HG03045 (cell line): Measurements from ENCODE around the gene INPP5J.
"Not testable (repeated sequence)": the region's sequence is repeated elsewhere in the genome, so short reads cannot be mapped to it uniquely, and the experiment has no call there.

ENCODE experiments used
- ATAC-seq: cut with Tn5 transposase; IDR thresholded peaks from one replicate; pipeline ENCODE4 v1.9.1; 2021; ENCODE audit warnings: mild to moderate bottlenecking, moderate library complexity; ENCODE audit not compliant: unreplicated experiment

Gene INPP5J

GRCh38 chr22:31143038-31143437 is 20.3 kb downstream of the INPP5J start:
- ATAC-seq: no peak

- no peak for ATAC-seq
Measured at GRCh38 chr22:31143537-31143936, 20.8 kb downstream of the INPP5J start.

DNA sequence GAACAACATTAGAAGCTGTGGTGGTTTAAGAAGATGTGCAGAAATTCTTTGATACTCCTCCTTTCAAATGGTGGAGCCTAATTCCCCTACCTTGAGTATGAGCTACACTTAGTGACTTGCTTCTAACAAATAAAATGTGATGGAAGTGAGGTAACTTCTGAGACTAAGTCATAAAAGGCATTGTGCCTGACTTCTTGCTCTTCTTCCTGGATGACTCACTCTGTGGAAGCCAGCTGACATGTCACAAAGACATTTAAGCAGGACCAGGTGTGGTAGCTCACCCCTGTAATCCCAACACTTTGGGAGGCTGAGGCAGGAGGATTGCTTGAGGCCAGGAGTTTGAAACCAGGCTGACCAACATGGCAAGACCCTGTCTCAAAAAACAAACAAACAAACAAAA is 21.5 kb downstream of the INPP5J start:
- ATAC-seq: no peak

DNA sequence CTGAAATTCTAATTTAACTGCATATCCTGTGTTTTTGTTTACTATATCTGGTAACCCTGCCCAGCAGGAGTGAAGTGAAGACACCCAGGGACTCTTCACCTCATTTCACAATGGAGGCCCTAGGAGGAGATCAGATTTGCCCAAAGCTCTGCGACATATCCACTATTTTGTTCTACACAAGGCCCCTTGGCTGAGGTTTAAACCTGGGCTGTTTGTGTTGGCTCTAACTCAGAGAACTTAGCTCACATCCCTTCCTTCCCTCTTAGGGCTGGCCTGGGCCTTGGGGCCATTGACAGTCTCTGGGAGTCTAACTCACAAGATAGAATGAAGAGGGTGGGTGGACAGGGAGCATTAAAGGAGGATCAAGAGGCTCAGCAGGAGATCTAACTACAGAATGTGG is 25.7 kb downstream of the INPP5J start:
- no peak for ATAC-seq

DNA sequence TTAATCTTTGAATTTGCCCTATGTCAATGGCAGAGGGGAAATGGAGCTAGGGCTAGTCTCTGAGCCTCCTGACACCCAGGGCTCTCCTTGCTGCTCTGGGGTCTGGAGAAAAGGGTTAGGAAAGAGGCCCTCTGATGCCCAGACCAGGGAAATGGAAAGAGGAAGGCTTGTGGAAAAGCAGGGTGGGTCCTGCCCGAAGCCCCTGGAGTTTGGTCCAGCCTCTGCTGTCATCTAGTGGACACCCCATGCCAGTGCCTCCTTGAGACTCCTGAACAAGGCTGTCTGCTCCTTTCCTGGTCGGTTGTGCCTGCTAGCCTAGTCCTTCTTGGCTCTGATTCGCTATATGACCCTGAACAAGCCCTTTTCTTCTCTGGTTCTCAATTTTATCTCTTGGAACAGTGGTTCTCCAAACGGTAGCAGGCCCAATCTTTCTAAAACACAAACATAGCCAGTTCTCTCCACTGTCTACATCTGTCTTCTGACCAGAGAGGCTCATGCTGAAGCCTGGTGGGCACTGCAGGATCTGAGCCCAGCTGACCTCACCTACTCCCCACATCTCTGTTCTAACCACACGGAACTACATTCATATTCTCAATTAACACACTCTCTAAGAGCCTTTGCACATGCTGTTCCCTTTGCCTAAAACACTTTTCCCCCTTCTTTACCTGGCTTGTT is 26.3 kb downstream of the INPP5J start:
- no peak for ATAC-seq

DNA sequence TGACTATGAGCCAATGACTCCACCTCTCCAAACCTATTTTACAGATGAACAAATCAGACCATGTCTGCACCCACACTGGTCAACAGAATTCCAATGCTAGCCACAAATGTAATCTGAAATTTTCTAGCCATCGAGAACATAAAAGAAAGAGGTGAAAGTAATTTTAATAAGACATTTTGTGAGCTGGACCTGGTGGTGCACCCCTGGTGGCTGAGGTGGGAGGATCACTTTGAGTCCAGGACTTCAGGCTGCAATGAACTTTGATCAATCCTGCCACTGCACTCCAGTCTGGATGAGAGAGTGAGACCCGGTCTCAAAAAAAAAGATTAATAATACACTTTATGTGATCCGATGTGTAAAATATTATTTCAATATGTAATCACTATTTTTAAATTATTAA is 27.8 kb downstream of the INPP5J start:
- ATAC-seq: no peak

DNA sequence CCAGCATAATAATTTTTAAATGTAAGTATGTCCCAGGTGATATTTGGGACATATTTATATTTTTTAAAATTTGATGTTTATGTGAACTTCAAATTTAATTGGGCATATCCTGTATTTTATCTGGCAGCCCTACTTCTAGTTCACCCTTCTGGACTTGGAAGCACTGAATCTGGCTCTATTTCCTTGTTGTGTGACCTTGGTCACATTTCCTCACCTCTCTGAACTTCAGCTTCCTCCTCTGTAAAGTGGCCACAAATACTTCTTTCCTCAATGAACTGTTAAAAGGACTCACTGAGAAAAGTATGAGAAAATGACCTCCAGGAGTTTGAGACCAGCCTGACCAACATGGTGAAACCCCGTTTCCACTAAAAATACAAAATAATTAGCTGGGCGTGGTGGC is 29.1 kb downstream of the INPP5J start:
- ATAC-seq: no peak

DNA sequence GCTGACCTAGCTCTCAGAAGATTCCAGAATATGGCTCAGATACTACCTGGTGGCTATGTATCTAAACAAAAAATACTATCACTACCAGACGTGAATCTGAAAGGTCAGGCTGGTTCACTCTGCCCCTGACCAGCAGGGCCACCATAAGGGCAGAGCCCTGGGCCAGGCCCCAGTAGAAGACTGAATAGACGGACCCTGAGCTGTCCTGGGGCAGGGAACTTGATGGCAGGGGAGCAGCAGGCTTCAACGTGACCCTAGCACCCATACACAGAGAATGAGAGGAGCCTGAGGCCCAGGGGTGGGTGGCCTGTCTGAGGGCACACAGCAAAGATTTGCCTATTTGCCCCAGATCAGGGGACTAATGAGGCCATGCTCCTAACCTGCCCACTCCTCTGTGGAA is 30.6 kb downstream of the INPP5J start:
- no peak for ATAC-seq

GRCh38 chr22:31154975-31155374 is 32.2 kb downstream of the INPP5J start:
- no peak for ATAC-seq

- ATAC-seq: no peak
Measured at GRCh38 chr22:31155422-31155821, 32.7 kb downstream of the INPP5J start.

DNA sequence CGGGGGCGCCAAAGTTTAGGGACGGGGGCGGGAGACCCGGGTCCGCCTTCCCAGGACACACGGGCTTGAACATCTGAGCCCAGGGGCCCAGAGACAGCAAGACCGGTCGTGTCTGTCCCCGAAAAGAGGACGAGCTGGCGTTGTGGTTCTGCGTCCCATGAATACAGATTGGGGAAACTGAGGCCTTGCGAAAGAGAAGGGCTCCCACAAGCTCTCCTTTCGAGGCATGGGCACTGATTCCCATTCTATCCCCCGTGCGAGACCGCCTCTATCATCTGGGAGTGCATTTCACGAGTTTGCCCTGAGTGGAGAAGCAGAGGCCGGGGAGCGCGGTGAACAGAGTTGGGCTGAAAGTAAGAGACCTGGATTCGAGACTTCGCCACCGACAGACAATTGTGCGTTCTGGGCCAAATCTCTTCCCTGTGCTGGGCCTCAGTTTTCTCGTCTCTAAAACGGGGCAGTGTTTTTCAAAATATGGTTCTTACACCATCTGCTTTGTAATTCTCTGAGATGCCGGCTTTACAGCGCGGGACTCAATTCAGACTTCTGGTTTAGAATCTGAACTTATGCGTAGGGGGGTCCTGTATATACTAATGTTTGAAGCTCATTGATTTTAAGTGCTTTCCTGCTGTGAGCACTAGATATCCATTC is 37.7 kb downstream of the INPP5J start:
- peak; percentile 26 for ATAC-seq

- ATAC-seq: no peak
Measured at GRCh38 chr22:31161386-31161785, 38.6 kb downstream of the INPP5J start.

GRCh38 chr22:31162015-31162765 is 39.4 kb downstream of the INPP5J start:
- no peak for ATAC-seq

DNA sequence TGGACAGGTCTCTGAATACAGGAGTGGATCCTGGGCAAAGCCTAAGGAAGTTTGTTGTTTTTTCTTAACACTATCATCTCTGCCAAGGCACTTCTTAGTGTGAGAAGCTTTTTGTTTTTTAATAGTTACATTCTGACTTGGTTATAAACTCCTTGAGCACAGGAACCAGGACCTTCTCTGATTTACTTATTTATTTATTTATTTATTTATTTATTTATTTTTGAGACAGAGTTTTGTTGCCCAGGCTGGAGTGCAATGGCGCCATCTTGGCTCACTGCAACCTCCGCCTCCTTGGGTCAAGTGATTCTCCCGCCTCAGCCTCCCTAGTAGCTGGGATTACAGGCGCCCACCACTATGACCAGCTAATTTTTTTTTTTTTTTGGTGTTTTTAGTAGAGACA is 48.2 kb downstream of the INPP5J start:
- no peak for ATAC-seq

GRCh38 chr22:31171734-31172133 is 49.0 kb downstream of the INPP5J start:
- not testable (repeated sequence) for ATAC-seq

DNA sequence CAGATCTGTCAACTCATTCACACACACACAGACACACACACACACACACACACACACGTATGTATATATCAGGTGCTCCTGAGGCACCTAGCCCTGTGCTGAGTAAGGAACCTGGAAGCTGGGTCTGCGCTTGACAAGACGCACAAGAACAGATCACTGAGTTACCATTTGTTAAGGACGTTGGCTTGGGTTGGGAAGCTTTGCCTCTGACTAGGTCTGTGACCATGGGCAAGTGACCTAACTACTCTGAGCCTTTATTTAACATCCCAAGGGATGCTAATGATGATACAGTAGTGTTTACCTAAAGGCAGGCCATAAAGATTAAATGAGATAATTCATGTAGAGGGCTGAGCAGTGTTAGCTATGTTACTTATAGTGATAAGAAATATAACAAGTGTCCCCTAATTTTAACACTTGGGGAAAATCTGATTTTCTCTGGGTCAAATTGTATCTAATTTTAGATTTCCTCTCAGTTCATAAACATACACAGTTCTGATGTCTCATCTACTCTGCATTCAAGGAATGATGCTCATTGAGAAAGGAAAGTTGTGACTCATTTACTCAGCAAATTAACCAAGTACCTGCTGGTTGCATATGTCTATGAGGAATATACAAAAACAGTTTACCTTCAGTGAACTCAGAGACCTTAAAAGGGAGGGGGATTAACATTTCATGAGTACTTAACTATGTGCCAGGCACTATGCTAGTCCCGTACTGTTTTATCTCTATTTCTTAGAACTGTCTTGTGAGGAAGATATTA is 50.8 kb downstream of the INPP5J start:
- ATAC-seq: no peak

GRCh38 chr22:31176923-31177322 is 54.2 kb downstream of the INPP5J start:
- no peak for ATAC-seq

DNA sequence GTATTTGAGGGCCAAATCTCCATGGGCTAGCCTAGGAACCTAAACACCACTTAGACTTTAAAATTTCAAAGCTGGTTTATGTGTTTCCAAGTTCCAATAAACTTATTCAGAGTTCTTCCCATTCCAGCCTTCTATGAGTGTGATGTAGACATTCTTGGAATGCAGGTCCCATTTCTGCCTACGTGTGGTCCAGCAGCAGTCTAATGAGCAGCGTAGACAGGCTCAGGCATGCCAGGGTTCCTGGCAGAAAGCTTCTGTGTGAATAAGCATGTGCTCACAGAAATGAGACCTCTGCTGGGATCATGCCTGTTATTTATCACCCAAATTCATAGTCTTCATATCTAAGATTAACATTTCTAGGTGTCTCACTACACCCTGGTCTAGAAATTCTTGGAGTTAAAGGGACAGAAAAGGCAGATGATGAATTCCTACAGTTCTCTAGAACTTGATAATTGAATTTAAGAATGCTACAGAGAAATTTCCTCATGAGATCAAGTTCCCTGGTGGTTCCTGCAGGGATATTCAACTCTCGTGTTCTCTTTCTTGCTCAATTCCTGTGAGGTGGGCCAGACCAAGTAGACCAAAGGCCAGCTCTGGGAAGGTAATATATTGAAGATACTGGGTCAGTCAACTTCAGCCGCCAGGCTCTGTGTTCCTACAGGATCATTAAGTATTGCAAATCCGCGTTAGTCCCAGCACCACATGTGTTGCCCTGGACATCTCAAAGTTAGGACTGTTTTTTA is 54.8 kb downstream of the INPP5J start:
- ATAC-seq: no peak

GRCh38 chr22:31178859-31179258 is 56.1 kb downstream of the INPP5J start:
- no peak for ATAC-seq

DNA sequence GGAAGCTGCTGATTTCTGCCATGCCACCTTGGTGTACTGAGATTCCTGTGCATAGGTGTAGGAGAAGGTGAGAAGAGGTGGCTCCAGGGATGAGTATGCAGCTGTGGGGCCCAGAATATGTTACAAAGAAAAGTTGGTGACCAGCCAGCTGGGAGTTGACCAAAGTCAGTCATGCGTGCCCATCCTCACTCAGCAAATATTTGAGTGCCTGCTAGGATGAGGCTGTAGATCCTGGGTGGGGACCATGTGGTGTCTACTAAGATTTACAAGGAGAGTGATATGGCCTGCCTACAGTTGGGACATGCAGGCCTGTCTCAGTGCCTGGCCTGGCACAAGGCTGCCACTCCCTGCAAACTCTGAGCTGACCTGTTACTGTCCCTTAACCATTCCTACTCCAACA is 56.6 kb downstream of the INPP5J start:
- ATAC-seq: no peak

- no peak for ATAC-seq
Measured at GRCh38 chr22:31184015-31184414, 61.2 kb downstream of the INPP5J start.
